NB4 (cell line): Measurements from ENCODE around the gene SOBP.

Experiments used
- DNase-seq: peaks from one replicate; pipeline ENCODE4 v3.0.0; 2010; ENCODE audit warnings: low read depth
- H3K4me3 ChIP-seq: one replicate; pipeline ENCODE4 v1.5.1; 2011; ENCODE audit warnings: mild to moderate bottlenecking, low read depth, low read length, moderate library complexity
- MYC ChIP-seq: IDR thresholded peaks from 2 replicates; pipeline ENCODE4 v1.6.1; 2011; ENCODE audit warnings: low read depth, low read length
- POLR2A ChIP-seq: IDR thresholded peaks from 2 replicates; pipeline ENCODE4 v1.6.1; 2011; ENCODE audit warnings: mild to moderate bottlenecking; ENCODE audit not compliant: insufficient read length; ENCODE audit errors: extremely low read depth
- TF ChIP-seq, protein P1 (sequence below): IDR thresholded peaks from 2 replicates; pipeline ENCODE4 v1.6.1; 2011; ENCODE audit warnings: low read depth, low read length
- TF ChIP-seq, protein P2 (sequence below): IDR thresholded peaks from one replicate; pipeline ENCODE4 v1.5.1; 2012; ENCODE audit warnings: low read depth, low read length

SOBP gene

GRCh38 chr6:107563694-107564588, 74.0 kb downstream of the SOBP start:
- H3K4me3 ChIP-seq = no peak overlapping the region
- DNase-seq = no peak
- TF ChIP-seq, protein P1, sequence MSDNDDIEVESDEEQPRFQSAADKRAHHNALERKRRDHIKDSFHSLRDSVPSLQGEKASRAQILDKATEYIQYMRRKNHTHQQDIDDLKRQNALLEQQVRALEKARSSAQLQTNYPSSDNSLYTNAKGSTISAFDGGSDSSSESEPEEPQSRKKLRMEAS = no peak
- no peak for TF ChIP-seq MYC
- TF ChIP-seq, protein P2, sequence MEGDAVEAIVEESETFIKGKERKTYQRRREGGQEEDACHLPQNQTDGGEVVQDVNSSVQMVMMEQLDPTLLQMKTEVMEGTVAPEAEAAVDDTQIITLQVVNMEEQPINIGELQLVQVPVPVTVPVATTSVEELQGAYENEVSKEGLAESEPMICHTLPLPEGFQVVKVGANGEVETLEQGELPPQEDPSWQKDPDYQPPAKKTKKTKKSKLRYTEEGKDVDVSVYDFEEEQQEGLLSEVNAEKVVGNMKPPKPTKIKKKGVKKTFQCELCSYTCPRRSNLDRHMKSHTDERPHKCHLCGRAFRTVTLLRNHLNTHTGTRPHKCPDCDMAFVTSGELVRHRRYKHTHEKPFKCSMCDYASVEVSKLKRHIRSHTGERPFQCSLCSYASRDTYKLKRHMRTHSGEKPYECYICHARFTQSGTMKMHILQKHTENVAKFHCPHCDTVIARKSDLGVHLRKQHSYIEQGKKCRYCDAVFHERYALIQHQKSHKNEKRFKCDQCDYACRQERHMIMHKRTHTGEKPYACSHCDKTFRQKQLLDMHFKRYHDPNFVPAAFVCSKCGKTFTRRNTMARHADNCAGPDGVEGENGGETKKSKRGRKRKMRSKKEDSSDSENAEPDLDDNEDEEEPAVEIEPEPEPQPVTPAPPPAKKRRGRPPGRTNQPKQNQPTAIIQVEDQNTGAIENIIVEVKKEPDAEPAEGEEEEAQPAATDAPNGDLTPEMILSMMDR = no peak
- TF ChIP-seq POLR2A = no peak

- H3K4me3 ChIP-seq = no peak overlapping the region
- no peak for DNase-seq
- no peak for TF ChIP-seq MYC
- TF ChIP-seq, protein P1 = no peak
- TF ChIP-seq, protein P2 = no peak
- no peak for TF ChIP-seq POLR2A
Observed at GRCh38 chr6:107564589-107564951, 74.7 kb downstream of the SOBP start.

- no peak for DNase-seq
- H3K4me3 ChIP-seq = no peak overlapping the region
- TF ChIP-seq, protein P2 = no peak
- TF ChIP-seq, protein P1 = no peak
- TF ChIP-seq MYC (no peak), POLR2A (no peak)
Observed at GRCh38 chr6:107565165-107565723, 75.3 kb downstream of the SOBP start.

DNA sequence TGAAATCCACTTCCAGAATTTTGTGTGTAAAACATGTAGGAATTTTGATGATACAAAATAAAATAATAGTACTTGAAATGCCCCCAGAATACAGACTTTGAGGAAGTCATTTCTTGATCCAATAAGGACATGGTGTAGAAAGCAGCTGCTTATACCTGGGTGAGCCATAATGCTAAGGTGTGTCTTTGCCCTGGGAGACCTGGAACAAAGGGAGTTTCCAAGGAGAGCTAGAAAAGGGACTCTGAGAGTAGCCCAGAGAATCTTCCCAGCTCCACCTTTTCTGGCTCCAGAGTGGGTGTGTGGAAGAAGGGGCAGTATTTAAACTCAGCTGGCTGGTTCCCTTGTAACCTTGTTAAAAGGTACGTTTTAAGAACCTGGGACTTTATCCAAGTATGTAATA, 77.7 kb downstream of the SOBP start:
- no peak for DNase-seq
- TF ChIP-seq MYC = no peak
- no peak for TF ChIP-seq POLR2A
- TF ChIP-seq, protein P1 = no peak
- TF ChIP-seq, protein P2 = no peak
- H3K4me3 ChIP-seq = no peak overlapping the region

DNA sequence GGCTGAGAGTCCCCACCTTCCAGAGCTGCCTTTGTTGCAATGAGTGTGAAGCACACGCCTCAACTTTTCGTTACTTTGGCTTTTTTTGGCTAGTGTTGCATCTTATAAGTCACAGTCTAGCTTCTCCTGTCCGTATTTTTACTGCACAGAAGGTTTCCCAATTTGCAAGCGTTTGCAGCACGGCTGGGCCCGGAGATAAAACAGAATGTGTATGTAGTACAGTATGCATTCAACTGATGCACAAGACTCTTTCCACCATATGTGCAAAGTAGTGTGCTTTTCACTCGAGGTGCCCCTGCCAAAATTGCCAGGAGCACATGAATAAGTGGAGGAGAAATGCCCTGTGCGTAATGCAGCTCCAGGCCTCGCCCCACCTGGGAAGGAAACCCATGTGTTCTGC, 79.6 kb downstream of the SOBP start:
- TF ChIP-seq, protein P2 = no peak
- no peak for TF ChIP-seq MYC
- TF ChIP-seq, protein P1 = no peak
- no peak for TF ChIP-seq POLR2A
- DNase-seq = no peak
- no peak overlapping the region for H3K4me3 ChIP-seq
